IPS-20b (cell line): ENCODE results near the gene SELENOF.
"Not testable (repeated sequence)": the region's sequence is repeated elsewhere in the genome, so short reads cannot be mapped to it uniquely, and the experiment has no call there.

Source experiments
- H3K27ac ChIP-seq: one replicate; pipeline ENCODE4 v1.5.1; 2013; ENCODE audit warnings: low read length
- H3K27me3 ChIP-seq: 2 replicates; pipeline ENCODE4 v1.6.1; 2013; ENCODE audit warnings: mild to moderate bottlenecking, low read length, inconsistent platforms; ENCODE audit not compliant: insufficient read depth
- H3K36me3 ChIP-seq: 2 replicates; pipeline ENCODE4 v1.6.1; 2013; ENCODE audit warnings: low read depth, mild to moderate bottlenecking, inconsistent platforms, low read length, moderate library complexity; ENCODE audit not compliant: insufficient read depth
- H3K4me1 ChIP-seq: 2 replicates; pipeline ENCODE4 v1.6.1; 2013; ENCODE audit warnings: mild to moderate bottlenecking, control low read depth, inconsistent platforms, low read length, moderate library complexity; ENCODE audit not compliant: insufficient read depth
- H3K4me3 ChIP-seq: 2 replicates; pipeline ENCODE4 v1.5.1; 2013; ENCODE audit warnings: mild to moderate bottlenecking, low read length, inconsistent platforms
- H3K9ac ChIP-seq: 2 replicates; pipeline ENCODE4 v1.6.1; 2013; ENCODE audit warnings: low read depth, mild to moderate bottlenecking, inconsistent platforms, low read length, moderate library complexity
- H3K9me3 ChIP-seq: 2 replicates; pipeline ENCODE4 v1.6.1; 2013; ENCODE audit warnings: mild to moderate bottlenecking, low read depth, low read length, inconsistent platforms; ENCODE audit not compliant: insufficient read depth

The SELENOF gene

GRCh38 chr1:86915737-86916235, 1.9 kb upstream of the SELENOF start:
- Histone ChIP-seq H3K4me3 (peak overlapping the region; percentile 93), H3K9me3 (no peaks in the 10 kb centered on the region), H3K27ac (peak overlapping the region; percentile 94), H3K4me1 (peaks cover 8% of the 10 kb centered on the region), H3K27me3 (no peaks in the 10 kb centered on the region), H3K36me3 (peaks cover 8% of the 10 kb centered on the region; the same call in 1 of the 2 replicates), H3K9ac (peak overlapping the region; percentile 95; the same call in 1 of the 2 replicates)

GRCh38 chr1:86914998-86915736, 1.2 kb upstream of the SELENOF start:
- Histone ChIP-seq H3K9ac (peak overlapping the region; percentile 95), H3K27ac (peak overlapping the region; percentile 94), H3K36me3 (peaks cover 12% of the 10 kb centered on the region), H3K9me3 (no peaks in the 10 kb centered on the region), H3K27me3 (no peaks in the 10 kb centered on the region), H3K4me3 (peak overlapping the region; percentile 93), H3K4me1 (peaks cover 8% of the 10 kb centered on the region)

GRCh38 chr1:86914601-86914997, 673 bp upstream of the SELENOF start, which contains the start of gene HS2ST1:
TSS of gene HS2ST1 (plus strand) at chr1:86914635.
- H3K4me1 ChIP-seq = peaks cover 8% of the 10 kb centered on the region

GRCh38 chr1:86913399-86913895, 479 bp downstream of the SELENOF start:
- Histone ChIP-seq H3K9ac (peak overlapping the region; percentile 98), H3K27me3 (no peaks in the 10 kb centered on the region), H3K4me1 (peaks cover 8% of the 10 kb centered on the region), H3K36me3 (peaks cover 23% of the 10 kb centered on the region), H3K4me3 (peak overlapping the region; percentile 95), H3K27ac (peak overlapping the region; percentile 93), H3K9me3 (no peaks in the 10 kb centered on the region)

More at GRCh38 chr1:86914601-86914997, 673 bp upstream of the SELENOF start, which contains the start of gene HS2ST1:
- peaks cover 17% of the 10 kb centered on the region for H3K36me3 ChIP-seq
- no peaks in the 10 kb centered on the region for H3K27me3 ChIP-seq
- H3K9me3 ChIP-seq = no peaks in the 10 kb centered on the region
- H3K4me3 ChIP-seq = peak within 1 kb of the TSS; percentile 95
- peak within 1 kb of the TSS; percentile 98 for H3K9ac ChIP-seq
- H3K27ac ChIP-seq = peak within 1 kb of the TSS; percentile 94

- Histone ChIP-seq H3K27ac (no peak overlapping the region), H3K27me3 (no peaks in the 10 kb centered on the region), H3K4me1 (peaks cover 8% of the 10 kb centered on the region), H3K4me3 (peak overlapping the region; percentile 95), H3K9ac (peak overlapping the region; percentile 98; the same call in 1 of the 2 replicates), H3K36me3 (peaks cover 34% of the 10 kb centered on the region), H3K9me3 (no peaks in the 10 kb centered on the region)
Observed at GRCh38 chr1:86912281-86912900, 1.5 kb downstream of the SELENOF start.

- Histone ChIP-seq H3K36me3 (peaks cover 69% of the 10 kb centered on the region), H3K4me3 (no peak overlapping the region), H3K9ac (no peak overlapping the region), H3K4me1 (0 out of 2 replicates have a peak, but pooled peaks cover 4% of the 10 kb centered on the region), H3K9me3 (no peaks in the 10 kb centered on the region; the same call in 1 of the 2 replicates), H3K27me3 (no peaks in the 10 kb centered on the region), H3K27ac (no peak overlapping the region)
Observed at GRCh38 chr1:86906419-86906818, 7.5 kb downstream of the SELENOF start.

- Histone ChIP-seq H3K27ac (no peak overlapping the region), H3K9ac (no peak overlapping the region), H3K27me3 (no peaks in the 10 kb centered on the region), H3K9me3 (no peaks in the 10 kb centered on the region; the same call in none of the 2 replicates), H3K4me3 (no peak overlapping the region), H3K4me1 (0 out of 2 replicates have a peak, but pooled peaks cover 4% of the 10 kb centered on the region), H3K36me3 (peaks cover 71% of the 10 kb centered on the region)
Observed at GRCh38 chr1:86905875-86906274, 8.1 kb downstream of the SELENOF start.

- H3K27ac ChIP-seq, H3K4me1 ChIP-seq, H3K9ac ChIP-seq, H3K9me3 ChIP-seq, H3K4me3 ChIP-seq, H3K27me3 ChIP-seq: not testable (repeated sequence)
- peaks cover 57% of the 10 kb centered on the region for H3K36me3 ChIP-seq
Observed at GRCh38 chr1:86899401-86899800, 14.5 kb downstream of the SELENOF start.

GRCh38 chr1:86888327-86888726, 25.6 kb downstream of the SELENOF start:
- Histone ChIP-seq H3K9ac (no peak overlapping the region), H3K4me1 (no peaks in the 10 kb centered on the region), H3K36me3 (peaks cover 8% of the 10 kb centered on the region; the same call in 1 of the 2 replicates), H3K27me3 (no peaks in the 10 kb centered on the region), H3K4me3 (no peak overlapping the region), H3K27ac (no peak overlapping the region), H3K9me3 (no peaks in the 10 kb centered on the region)

- H3K4me3 ChIP-seq = no peak overlapping the region
Observed at GRCh38 chr1:86887479-86888162, 26.3 kb downstream of the SELENOF start.

GRCh38 chr1:86875722-86876121, 38.2 kb downstream of the SELENOF start:
- Histone ChIP-seq H3K9me3 (no peaks in the 10 kb centered on the region), H3K27ac (no peak overlapping the region), H3K4me3 (no peak overlapping the region), H3K4me1 (no peaks in the 10 kb centered on the region), H3K36me3 (peaks cover 52% of the 10 kb centered on the region), H3K27me3 (no peaks in the 10 kb centered on the region), H3K9ac (no peak overlapping the region)

More at GRCh38 chr1:86887479-86888162, 26.3 kb downstream of the SELENOF start:
- no peak overlapping the region for H3K9ac ChIP-seq
- H3K9me3 ChIP-seq = no peaks in the 10 kb centered on the region
- H3K36me3 ChIP-seq = peaks cover 8% of the 10 kb centered on the region; the same call in 1 of the 2 replicates
- H3K4me1 ChIP-seq = no peaks in the 10 kb centered on the region
- no peaks in the 10 kb centered on the region for H3K27me3 ChIP-seq
- H3K27ac ChIP-seq = no peak overlapping the region
